Left renal pelvis (tissue), 4 donors: ENCODE data around the gene SLC35E4. TPM values are rescaled to one million over a fixed set of nuclear protein-coding genes. Genes with fewer than 3 reads are reported as not detected.
"Not testable (repeated sequence)": the region's sequence is repeated elsewhere in the genome, so short reads cannot be mapped to it uniquely, and the experiment has no call there.

Experiments used
- DNase-seq, 4 donors: peaks; one replicate each; pipeline ENCODE4 v3.0.0-alpha.2; 2013; ENCODE audit warnings: low read depth in 4 of 4, low spot score in 3 of 4
- polyA plus RNA-seq, 4 donors: library from polyadenylated mRNA; unstranded; fragments of 120-200 nt; gene quantifications; one replicate each; pipeline ENCODE4 v1.2.1, GENCODE V29; 2013; ENCODE audit not compliant: insufficient read length in 4 of 4

The SLC35E4 gene
- polyA plus RNA-seq, 4 donors, result 1.3 to 2.1 (median 1.5) TPM

DNA sequence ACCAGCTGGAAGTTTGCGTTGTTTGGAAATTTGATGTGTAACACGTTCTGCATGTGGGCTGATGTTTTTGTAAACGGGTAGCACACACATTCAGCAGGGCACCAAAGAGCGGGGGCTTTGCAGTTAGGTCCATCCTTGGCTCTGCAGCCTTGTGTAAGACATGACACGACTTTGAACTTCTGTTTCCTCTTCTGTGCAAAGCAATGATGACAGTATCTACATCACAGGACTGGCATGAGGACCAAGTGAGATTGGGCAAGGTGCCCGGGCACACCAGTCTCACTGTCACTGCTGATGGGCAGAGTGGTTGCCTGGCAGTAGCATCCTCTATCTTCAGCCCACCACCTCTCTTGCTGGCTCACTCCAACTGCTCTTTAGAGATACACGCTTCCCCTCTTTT lies 25.3 kb upstream of the SLC35E4 start:
- DNase-seq, result no peak

DNA sequence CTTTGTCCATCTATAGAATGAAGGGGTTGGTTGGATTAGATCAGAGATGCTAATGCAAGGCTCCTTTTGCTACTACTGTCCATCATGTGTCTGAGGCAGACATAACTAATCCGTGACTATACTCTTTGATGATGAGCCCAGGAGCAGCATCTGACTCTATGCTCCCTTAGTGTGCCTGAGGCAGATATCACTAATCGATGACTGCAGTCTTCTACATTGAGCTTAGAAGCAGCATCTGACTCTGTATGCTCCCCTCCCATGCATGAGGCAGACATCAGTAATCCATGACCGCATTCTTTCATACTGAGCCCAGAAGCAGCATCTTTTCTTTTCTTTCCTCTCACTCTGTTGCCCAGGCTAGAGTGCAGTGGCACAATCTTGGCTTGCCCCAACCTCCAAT lies 24.4 kb upstream of the SLC35E4 start:
- no peak for DNase-seq

DNA sequence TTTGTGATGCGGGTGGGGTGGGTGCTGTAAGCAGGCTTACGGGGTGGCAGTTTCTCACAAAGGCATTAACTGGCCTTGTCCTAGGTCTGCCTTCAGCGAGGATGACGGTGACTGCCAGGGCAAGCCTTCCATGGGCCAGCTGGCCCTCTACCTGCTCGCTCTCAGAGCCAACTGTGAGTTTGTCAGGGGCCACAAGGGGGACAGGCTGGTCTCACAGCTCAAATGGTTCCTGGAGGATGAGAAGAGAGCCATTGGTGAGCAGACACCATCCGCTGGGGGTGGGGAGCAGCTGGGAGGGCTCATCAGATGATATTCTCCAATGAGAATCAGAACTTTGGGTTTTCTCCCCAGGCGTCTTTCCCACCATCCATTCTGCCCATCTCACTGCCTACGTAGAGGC lies 22.8 kb upstream of the SLC35E4 start:
- DNase-seq, result no peak

DNA sequence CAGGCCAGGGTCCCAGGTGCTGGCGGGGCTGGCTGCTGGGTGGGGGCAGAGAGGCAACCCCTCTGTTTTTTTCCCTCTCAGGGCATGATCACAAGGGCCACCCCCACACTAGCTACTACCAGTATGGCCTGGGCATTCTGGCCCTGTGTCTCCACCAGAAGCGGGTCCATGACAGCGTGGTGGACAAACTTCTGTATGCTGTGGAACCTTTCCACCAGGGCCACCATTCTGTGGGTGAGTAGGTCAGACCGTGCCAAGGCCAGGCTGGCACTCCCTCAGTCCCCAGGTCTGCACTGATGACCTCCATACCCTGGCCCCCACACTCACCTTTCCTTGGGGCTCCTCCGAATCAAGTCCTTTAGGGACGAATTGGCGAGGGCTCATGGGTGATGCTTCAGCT lies 21.3 kb upstream of the SLC35E4 start:
- no peak for DNase-seq

DNA sequence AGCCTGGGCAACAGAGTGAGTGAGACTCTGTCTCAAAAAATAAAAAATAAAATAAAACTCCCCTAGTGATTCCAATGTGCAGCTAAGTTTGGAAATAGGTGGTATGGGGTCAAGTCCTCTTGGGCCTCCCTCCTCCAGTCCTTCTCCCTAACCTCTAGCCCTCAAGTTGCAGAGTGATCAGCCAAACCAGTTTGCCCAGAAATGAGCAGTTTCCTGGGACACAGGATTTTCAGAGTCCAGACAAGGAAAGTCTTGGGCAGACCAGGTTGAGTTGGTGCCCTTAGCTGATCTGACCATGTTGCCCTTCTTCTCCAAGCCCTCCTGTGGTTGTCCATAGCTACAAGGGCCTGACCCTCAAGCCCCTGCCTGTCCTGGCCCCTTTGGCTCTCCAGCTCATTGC lies 20.7 kb upstream of the SLC35E4 start:
- no peak for DNase-seq

DNA sequence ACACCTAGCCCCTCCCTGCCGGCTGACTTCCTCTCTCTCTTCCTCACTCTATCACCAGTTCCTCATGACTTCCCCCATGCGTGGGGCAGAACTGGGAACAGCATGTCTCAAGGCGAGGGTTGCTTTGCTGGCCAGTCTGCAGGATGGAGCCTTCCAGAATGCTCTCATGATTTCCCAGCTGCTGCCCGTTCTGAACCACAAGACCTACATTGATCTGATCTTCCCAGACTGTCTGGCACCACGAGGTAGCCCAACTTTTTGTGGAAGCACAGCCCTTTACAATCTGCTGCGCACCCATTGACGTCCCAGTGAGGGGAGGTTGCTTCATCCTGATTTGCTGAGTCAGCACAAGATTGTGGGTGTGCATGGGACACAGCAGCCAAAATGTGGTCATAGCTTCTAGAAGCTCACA lies 20.0 kb upstream of the SLC35E4 start:
- DNase-seq, result no peak

DNA sequence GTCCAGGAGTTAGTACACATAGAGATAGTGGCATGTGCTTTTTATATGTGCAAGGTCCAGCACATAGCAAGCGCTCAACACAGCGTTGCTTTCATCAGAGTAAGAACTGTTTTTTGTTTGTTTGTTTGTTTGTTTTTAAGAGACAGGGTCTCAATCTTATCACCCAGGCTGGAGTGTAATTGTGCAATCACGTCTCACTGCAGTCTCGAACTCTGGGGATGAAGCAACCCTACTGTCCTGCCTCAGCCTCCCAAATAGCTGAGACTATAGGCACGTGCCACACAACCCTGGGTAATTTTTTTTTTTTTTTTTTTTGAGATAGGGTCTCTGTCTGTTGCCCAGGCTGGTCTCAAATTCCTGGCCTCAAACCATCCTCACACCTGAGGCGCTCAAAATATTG lies 17.8 kb upstream of the SLC35E4 start:
- no peak for DNase-seq

DNA sequence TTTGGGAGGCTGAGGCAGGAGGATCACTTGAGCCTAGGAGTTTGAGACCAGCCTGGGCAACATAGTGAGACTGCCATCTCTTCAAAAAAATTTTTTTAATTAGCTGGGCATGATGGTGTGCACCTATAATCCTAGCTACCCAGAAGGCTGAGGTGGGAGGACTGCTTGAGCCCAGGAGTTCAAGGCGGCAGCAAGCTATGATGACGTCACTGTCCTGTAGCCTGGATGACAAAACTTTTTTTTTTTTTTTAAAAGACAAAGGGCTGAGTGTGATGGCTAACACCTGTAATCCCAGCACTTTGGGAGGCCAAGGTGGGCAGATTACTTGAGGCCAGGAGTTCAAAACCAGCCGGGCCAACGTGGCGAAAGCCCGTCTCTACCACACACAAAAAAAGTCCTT lies 15.7 kb upstream of the SLC35E4 start:
- DNase-seq, result not testable (repeated sequence)

DNA sequence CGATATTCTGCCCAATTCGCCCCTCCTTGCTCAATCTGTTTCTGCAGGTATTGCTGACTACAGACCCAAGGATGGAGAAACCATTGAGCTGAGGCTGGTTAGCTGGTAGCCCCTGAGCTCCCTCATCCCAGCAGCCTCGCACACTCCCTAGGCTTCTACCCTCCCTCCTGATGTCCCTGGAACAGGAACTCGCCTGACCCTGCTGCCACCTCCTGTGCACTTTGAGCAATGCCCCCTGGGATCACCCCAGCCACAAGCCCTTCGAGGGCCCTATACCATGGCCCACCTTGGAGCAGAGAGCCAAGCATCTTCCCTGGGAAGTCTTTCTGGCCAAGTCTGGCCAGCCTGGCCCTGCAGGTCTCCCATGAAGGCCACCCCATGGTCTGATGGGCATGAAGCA lies 9.2 kb upstream of the SLC35E4 start:
- no peak for DNase-seq

DNA sequence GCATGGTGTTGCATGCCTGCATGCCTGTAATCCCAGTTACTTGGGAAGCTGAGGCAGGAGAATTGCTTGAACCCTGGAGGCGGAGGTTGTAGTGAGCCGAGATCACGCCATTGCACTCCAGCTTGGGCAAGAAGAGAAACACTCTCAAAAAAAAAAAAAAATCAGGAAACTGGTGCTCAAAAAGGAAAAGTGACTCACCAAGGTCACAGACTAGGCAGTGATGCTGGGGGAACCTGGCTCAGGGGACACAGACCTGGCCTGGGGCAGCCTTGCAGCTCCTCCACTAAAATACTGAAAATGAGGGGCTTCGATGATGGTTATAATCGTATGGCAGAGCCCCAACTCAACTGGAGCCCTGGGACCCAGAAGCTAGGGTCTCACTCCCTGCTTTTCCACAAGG lies 8.1 kb upstream of the SLC35E4 start:
- no peak for DNase-seq

DNA sequence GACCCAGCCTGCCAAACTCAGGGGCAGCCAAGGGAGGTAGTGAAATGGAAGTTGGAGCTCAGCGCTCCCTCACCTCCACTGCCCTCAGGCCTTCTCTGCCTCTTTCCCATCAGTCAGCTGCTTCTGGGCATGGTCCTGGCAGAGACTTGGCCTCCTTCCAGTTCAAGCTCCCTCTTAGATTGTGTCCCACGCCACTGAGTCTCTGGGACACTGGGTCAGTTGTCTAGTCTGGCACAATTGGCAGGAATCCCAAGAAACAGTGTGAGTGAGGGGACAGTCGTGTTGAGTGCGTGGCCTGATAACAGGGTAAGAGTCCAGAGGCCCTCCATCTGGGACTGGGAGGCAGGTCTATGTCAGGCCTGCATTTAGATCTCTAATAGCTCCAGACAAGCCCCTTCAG lies 7.1 kb upstream of the SLC35E4 start:
- no peak for DNase-seq

DNA sequence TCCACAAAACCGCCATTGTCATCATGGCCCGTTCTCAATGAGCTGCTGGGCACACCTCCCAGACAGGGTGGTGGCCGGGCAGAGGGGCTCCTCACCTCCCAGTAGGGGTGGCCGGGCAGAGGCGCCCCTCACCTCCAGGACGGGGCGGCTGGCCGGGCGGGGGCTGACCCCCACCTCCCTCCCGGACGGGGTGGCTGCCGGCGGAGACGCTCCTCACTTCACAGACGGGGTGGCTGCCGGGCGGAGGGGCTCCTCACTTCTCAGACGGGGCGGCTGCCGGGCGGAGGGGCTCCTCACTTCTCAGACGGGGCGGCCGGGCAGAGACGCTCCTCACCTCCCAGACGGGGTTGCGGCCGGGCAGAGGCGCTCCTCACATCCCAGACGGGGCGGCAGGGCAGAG lies 4.1 kb upstream of the SLC35E4 start:
- not testable (repeated sequence) for DNase-seq

DNA sequence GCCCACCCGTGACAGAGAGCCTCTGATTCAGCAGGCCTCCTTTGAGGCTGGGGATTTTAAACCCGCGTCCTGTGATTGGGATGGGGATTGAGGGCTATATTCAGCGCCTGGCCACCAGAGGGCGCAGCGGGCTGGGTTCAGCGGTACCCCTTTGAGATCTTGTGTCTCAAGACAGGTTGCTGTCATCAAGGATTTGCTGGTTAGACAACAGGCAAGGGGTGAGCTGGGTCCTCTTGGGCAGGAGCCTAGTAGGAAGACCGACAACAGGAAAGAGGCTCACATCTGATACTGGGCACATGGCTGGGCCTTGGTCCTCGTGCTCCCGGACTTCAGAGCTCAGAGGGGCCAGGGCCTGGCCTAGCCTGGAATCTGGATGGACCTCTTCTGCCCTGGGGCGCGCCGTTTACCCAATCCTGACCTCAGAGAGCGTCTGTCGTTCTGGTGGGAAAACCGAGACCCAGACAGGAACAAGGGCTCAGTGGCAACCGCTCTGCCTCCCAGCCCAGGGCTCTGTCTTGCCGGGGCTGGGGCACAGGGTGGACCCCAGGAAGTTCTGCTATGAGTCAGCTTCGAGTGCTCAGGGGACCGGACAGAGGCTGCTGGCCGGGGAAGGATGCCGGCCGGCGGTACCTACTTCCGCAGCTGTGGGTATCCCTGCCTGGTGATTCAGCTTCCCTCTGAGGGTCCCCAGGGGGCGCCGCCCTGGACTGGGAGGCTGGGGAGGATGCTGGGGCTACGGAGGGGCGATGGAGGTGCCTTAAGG lies 929 bp upstream of the SLC35E4 start:
- peak in 3 of 4 donors; percentile 57 to 65 (median 58) for DNase-seq

DNA sequence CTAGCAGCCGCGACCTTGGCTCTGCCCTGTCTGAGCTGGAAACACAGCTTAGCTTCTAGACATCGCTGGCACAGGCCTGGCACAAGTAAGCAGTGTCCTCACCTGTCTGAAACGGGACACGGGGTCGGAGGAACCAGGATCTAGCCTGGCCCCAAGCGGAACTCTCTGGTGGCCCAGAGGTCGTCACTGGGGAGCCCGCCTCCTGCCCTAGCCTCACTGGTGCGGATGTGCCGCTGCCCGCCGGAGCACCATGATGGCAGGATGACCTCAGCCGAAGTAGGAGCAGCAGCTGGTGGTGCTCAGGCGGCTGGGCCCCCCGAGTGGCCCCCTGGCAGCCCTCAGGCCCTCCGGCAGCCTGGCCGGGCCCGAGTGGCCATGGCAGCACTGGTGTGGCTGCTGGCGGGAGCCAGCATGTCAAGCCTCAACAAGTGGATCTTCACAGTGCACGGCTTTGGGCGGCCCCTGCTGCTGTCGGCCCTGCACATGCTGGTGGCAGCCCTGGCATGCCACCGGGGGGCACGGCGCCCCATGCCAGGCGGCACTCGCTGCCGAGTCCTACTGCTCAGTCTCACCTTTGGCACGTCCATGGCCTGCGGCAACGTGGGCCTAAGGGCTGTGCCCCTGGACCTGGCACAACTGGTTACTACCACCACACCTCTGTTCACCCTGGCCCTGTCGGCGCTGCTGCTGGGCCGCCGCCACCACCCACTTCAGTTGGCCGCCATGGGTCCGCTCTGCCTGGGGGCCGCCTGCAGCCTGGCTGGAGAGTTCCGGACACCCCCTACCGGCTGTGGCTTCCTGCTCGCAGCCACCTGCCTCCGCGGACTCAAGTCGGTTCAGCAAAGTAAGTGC lies 871 bp downstream of the SLC35E4 start:
- no peak for DNase-seq

DNA sequence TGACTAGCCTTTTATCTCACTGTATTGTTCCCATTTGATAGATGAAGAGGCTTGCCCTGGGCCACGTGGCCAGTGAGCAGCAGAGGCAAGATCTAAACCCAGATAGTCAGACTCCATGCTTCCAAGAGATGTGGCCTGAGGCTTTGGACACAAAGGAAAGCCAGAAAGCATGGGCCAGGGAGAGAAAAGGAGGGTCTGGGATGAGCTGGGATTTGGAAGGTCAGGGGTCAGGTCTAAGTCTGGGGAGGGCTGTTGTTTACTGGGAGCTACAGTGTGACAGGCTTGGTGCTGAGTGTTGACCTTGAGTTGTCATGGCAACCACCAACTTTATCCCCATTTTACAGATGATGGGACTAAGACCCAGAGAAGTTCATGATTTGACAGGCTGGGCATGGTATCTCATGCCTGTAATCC lies 2.1 kb downstream of the SLC35E4 start:
- DNase-seq, result no peak

DNA sequence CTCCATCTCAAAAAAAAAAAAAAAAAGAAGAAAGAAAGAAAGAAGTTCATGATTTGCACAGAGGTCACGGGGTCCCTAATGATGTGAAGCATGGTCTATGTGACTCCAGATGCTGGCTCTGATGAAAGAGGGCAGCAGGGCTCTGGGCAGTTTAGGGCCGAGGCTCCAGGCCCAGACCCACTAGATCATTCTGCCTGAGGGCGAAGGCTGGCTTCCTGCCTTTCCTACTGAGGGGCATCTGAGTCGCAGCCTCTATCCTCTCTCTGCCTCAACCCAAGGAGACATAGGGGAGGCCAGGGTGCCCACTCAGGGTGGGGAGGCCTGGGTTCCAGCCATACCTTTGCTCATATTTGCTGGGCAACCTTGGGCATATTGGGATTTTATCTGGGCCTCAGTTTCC lies 4.8 kb downstream of the SLC35E4 start:
- no peak for DNase-seq

DNA sequence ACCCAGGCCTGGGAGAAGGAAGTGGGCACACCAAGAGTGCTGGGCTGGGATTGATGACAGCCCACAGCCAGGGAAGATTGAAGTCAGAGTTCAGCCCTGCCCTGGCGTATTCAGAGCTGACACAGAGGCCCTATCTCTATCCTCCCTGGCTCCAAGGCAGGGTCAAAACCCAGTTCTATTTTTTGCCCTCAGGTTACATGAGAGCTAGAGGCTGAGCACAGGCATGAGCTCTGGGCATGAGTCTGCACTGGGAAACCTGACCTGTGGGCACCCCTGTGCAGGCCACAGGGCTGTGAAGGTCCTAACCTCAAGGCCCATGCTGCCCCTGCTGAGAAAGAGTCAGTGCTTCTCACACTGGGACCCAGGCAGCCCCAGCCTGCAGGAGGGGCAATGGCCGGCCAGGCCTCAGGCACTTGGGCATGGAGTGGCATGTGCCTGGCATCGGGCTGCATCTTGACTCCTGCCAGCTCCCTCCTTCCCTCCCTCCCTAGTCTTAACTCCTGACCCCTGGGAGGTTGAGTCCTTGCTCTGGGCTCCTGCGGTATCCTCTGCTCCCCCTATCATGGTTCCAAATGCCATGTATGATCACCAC lies 5.4 kb downstream of the SLC35E4 start:
- DNase-seq, result no peak

DNA sequence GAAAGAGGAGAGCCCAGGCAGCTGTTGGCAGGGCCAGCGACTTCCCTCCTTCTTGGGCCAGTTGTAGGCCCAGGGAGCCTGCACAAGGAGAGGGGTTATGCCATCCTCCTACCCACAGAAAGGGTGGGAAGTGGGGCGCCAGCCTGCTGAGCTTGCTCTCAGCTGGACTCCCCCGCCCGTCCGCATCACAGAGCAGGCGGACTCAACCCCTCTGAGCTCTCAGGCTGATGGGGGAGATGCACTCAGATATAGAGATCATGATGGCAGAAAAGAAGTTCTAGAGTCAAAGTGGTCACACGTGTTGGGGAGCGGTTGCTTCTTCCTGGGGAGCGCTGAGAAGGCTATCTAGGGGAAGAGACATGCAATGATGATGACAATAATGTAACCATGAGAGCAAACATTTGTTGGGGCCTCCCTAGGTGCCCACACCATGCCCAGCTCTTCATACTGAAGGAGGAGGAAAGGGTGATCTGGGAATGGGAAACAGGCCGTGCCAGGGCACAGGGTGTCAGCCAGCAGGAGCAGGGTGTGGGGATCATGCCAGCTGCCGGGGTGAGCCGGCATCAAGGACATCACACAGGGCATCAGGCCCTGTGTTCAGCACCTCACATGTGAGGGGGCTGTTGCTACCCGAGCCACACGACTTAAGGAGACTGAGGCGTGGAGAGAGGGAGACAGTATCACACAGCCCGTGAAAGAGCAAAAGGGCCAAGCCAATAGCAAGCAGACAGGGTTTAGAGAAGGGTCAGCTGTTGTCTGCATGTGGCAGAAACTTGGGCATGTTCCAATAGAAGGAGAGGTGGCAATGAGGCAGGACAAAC lies 7.7 kb downstream of the SLC35E4 start:
- no peak for DNase-seq

DNA sequence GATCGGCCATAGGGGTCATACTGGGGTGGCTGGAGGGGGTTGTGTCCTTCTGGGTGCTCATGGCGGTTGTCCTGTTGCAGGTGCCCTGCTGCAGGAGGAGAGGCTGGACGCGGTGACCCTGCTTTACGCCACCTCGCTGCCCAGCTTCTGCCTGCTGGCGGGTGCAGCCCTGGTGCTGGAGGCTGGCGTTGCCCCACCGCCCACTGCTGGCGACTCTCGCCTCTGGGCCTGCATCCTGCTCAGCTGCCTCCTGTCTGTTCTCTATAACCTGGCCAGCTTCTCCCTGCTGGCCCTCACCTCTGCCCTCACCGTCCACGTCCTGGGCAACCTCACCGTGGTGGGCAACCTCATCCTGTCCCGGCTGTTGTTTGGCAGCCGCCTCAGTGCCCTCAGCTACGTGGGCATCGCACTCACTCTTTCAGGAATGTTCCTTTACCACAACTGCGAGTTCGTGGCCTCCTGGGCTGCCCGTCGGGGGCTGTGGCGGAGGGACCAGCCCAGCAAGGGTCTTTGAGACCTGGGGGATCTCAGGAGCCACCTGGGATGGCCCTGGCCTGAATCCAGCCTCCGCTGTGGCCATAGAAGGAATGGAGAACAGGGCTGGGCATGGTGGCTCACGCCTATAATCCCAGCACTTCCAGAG lies 11.1 kb downstream of the SLC35E4 start:
- no peak for DNase-seq

DNA sequence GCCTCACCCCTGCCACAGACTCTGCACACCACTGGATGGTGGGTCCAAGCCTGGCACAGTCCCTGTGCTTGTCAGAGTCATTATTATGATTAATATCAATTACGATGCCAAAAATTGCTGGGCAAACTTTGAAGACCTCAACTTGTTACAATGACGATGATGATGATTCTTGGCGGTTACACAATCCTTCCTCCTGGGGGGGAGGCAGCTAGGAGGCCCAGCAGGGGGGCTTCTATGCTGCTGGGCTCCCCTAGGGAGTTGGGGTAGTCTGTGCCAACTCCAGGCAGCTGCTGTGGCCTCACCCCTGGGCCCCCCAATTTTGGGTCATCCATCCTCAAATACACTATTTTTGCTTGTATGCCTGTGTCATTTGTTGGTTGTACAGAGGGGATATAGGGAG lies 12.0 kb downstream of the SLC35E4 start:
- DNase-seq, result no peak
